GM23338 (cell line): ENCODE measurements around the gene PAFAH2. TPM values are rescaled to one million over a fixed set of nuclear protein-coding genes. Genes with fewer than 3 reads are reported as not detected.

Source experiments
- polyA plus RNA-seq: library from polyadenylated mRNA; unstranded; fragments of >200 nt; fragmentation: Nextera tagmentation; extraction: Ambion mirVana; gene quantifications from 2 replicates; pipeline ENCODE4 v1.2.1, GENCODE V29; 2016
- small RNA-seq: library from RNA; depleted of rRNA; stranded (forward); fragments of <200 nt; gene quantifications from one replicate; pipeline ENCODE3, GENCODE V24; 2014; ENCODE audit warnings: low replicate concordance
- total RNA-seq: library from RNA; depleted of rRNA; stranded (reverse); fragments of >200 nt; shearing (Covaris generic); gene quantifications from 2 replicates; pipeline ENCODE4 v1.2.3, GENCODE V29; 2014; rRNA removed

PAFAH2 gene
- total and polyA plus RNA-seq, 2 experiments from 2014 or later: 5.7 to 10.3 TPM

Small RNA genes lying within 50 kb of the gene (small RNA-seq; reads per million reads assigned to genes)
- not detected for gene RF00283
- gene RF00492: not detected
- not detected for gene RNU6-110P

Other genes with a start within 250 kb of the PAFAH2 start
- gene SELENON, start 197.9 kb downstream of the PAFAH2 start, total RNA-seq: 88.2 and 93.2 TPM in 2 replicates
- gene SELENON, start 197.9 kb downstream of the PAFAH2 start, polyA plus RNA-seq: 17.9 and 19.9 TPM in 2 replicates
- gene MTFR1L, start 178.1 kb downstream of the PAFAH2 start, total RNA-seq: 22.7 and 23.5 TPM in 2 replicates
- gene MTFR1L, start 178.1 kb downstream of the PAFAH2 start, polyA plus RNA-seq: 13.4 and 14.8 TPM in 2 replicates
- gene AUNIP, start 138.6 kb downstream of the PAFAH2 start, total RNA-seq: 20.9 and 24.1 TPM in 2 replicates
- 21.2 and 21.9 TPM in 2 replicates for gene AUNIP, start 138.6 kb downstream of the PAFAH2 start, polyA plus RNA-seq
- 5.2 and 5.5 TPM in 2 replicates for gene PAQR7, start 122.4 kb downstream of the PAFAH2 start, total RNA-seq
- gene PAQR7, start 122.4 kb downstream of the PAFAH2 start, polyA plus RNA-seq: 4.0 and 4.2 TPM in 2 replicates
- 227 and 271 TPM in 2 replicates for gene STMN1, start 91.6 kb downstream of the PAFAH2 start, total RNA-seq
- gene STMN1, start 91.6 kb downstream of the PAFAH2 start, polyA plus RNA-seq: 1,567 and 1,890 TPM in 2 replicates
- 0.35 and 1.2 TPM in 2 replicates for gene EXTL1, start 23.7 kb upstream of the PAFAH2 start, total RNA-seq
- gene EXTL1, start 23.7 kb upstream of the PAFAH2 start, polyA plus RNA-seq: 0.21 and 0.37 TPM in 2 replicates
- gene SLC30A2, start 48.1 kb upstream of the PAFAH2 start, total RNA-seq: 0.07 TPM in 1 of 2 replicates, not detected in the other
- gene SLC30A2, start 48.1 kb upstream of the PAFAH2 start, polyA plus RNA-seq: not detected in 2 replicates
- gene TRIM63, start 69.6 kb upstream of the PAFAH2 start, total RNA-seq: 0.17 TPM in 1 of 2 replicates, not detected in the other
- not detected in 2 replicates for gene TRIM63, start 69.6 kb upstream of the PAFAH2 start, polyA plus RNA-seq
- 3.0 and 4.3 TPM in 2 replicates for gene PDIK1L, start 113.8 kb upstream of the PAFAH2 start, total RNA-seq
- gene PDIK1L, start 113.8 kb upstream of the PAFAH2 start, polyA plus RNA-seq: 1.2 and 1.6 TPM in 2 replicates
- gene FAM110D, start 161.0 kb upstream of the PAFAH2 start, total RNA-seq: 0.08 and 0.24 TPM in 2 replicates
- gene FAM110D, start 161.0 kb upstream of the PAFAH2 start, polyA plus RNA-seq: 0.39 and 0.45 TPM in 2 replicates
- gene C1orf232, start 170.9 kb upstream of the PAFAH2 start, total RNA-seq: not detected in 2 replicates
- gene C1orf232, start 170.9 kb upstream of the PAFAH2 start, polyA plus RNA-seq: not detected in 2 replicates
- 26.2 and 32.6 TPM in 2 replicates for gene ZNF593, start 171.8 kb upstream of the PAFAH2 start, total RNA-seq
- gene ZNF593, start 171.8 kb upstream of the PAFAH2 start, polyA plus RNA-seq: 108 and 115 TPM in 2 replicates
- gene ZNF593OS, start 173.8 kb upstream of the PAFAH2 start, total RNA-seq: not detected in 2 replicates
- gene ZNF593OS, start 173.8 kb upstream of the PAFAH2 start, polyA plus RNA-seq: 0.68 and 1.1 TPM in 2 replicates
- 11.3 and 12.5 TPM in 2 replicates for gene CNKSR1, start 179.4 kb upstream of the PAFAH2 start, total RNA-seq
- 9.7 and 9.8 TPM in 2 replicates for gene CNKSR1, start 179.4 kb upstream of the PAFAH2 start, polyA plus RNA-seq
- gene CATSPER4, start 192.5 kb upstream of the PAFAH2 start, total RNA-seq: not detected in 2 replicates
- 0.31 and 0.35 TPM in 2 replicates for gene CATSPER4, start 192.5 kb upstream of the PAFAH2 start, polyA plus RNA-seq
- gene CEP85, start 236.1 kb upstream of the PAFAH2 start, total RNA-seq: 26.1 and 36.8 TPM in 2 replicates
- gene CEP85, start 236.1 kb upstream of the PAFAH2 start, polyA plus RNA-seq: 11.6 and 12.8 TPM in 2 replicates